Endothelial cell of umbilical vein (primary cell): ENCODE results near the gene ZNF609.

Experiments used
- POLR2A ChIP-seq: IDR thresholded peaks from 2 replicates; pipeline ENCODE4 v1.6.1; 2012; ENCODE audit warnings: low read depth, mild to moderate bottlenecking, control low read depth, low read length
- POLR2AphosphoS5 ChIP-seq: IDR thresholded peaks from 2 replicates; pipeline ENCODE4 v1.6.1; 2012; ENCODE audit warnings: low read depth, mild to moderate bottlenecking, control low read depth, low read length, moderate library complexity; ENCODE audit not compliant: insufficient read depth
- TF ChIP-seq, protein P1 (sequence below), 2 donors: IDR thresholded peaks; 1 replicate in 1 of 2; 2 replicates in 1 of 2; pipeline ENCODE4 v1.5.1; 2011; ENCODE audit warnings: low read length in 2 of 2, mild to moderate bottlenecking in 2 of 2, moderate library complexity in 2 of 2, control low read depth in 1 of 2, inconsistent platforms in 1 of 2, low read depth in 1 of 2; ENCODE audit not compliant: insufficient read depth in 1 of 2; ENCODE audit errors: extremely low read depth in 1 of 2

DNA sequence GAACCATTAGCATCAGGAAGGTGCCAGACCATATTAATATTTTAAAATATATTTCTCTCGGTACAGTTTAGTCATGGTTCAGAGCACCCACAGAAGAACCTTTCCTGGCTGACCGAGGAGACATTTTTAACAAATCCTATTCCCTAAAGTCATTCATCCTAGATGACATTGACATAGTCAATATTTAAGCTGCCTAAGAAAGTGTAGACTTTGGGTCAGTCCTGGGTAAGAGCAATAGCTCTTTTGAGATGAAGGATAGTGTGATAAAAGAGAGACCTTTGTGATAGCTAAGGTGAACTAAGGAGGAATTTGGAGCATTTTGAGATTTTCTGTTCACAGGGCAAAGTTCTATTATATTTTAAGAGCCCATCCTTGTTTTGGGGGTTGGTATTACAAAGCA, 47.5 kb downstream of the ZNF609 start:
- TF ChIP-seq, protein P1, sequence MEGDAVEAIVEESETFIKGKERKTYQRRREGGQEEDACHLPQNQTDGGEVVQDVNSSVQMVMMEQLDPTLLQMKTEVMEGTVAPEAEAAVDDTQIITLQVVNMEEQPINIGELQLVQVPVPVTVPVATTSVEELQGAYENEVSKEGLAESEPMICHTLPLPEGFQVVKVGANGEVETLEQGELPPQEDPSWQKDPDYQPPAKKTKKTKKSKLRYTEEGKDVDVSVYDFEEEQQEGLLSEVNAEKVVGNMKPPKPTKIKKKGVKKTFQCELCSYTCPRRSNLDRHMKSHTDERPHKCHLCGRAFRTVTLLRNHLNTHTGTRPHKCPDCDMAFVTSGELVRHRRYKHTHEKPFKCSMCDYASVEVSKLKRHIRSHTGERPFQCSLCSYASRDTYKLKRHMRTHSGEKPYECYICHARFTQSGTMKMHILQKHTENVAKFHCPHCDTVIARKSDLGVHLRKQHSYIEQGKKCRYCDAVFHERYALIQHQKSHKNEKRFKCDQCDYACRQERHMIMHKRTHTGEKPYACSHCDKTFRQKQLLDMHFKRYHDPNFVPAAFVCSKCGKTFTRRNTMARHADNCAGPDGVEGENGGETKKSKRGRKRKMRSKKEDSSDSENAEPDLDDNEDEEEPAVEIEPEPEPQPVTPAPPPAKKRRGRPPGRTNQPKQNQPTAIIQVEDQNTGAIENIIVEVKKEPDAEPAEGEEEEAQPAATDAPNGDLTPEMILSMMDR (IDR thresholded peaks at IDR 0.05; ENCODE audit: extremely low read depth in 1 of 2, insufficient read depth in 1 of 2, low read depth in 1 of 2, low read length in 2 of 2) = no peak
- TF ChIP-seq POLR2AphosphoS5 = no peak
- TF ChIP-seq POLR2A = no peak
